T-helper 2 cell treated with Interferon-gamma antibody and Interleukin-4, amounts not matched to agents 100 ng/mL and 5 ng/mL, for 36 hours (primary cell): Measurements from ENCODE around the gene REN. TPM values are rescaled to one million over a fixed set of nuclear protein-coding genes. Genes with fewer than 3 reads are reported as not detected.

Source experiments
- intact Hi-C: fragments of 100-400 bp; cut with micrococcal nuclease; formaldehyde crosslinking; loops from one replicate; pipeline ENCODE4 v1.15.1; 2023
- total RNA-seq: library from RNA; stranded (reverse); gene quantifications from 2 replicates; pipeline ENCODE4 v1.2.3, GENCODE V29; 2022

REN gene
- total RNA-seq, 1 donor from 2014 or later: not detected

GRCh38 chr1:204154568-204155255 is 11.4 kb downstream of the REN start:
- intact Hi-C loops: no loop called here

GRCh38 chr1:204153667-204154066 is 12.5 kb downstream of the REN start:
- intact Hi-C loops: no loop called here

GRCh38 chr1:204152310-204153044 is 13.7 kb downstream of the REN start:
- intact Hi-C loops: no loop called here

- intact Hi-C loops: no loop called here
Observed at GRCh38 chr1:204151552-204152309, 14.4 kb downstream of the REN start, which contains the start of gene ETNK2. Gene ETNK2, minus strand, starts transcription at chr1:204152044. Its CDS starts 192 bp downstream, at chr1:204151852.

GRCh38 chr1:204150702-204151551 is 15.2 kb downstream of the REN start:
- intact Hi-C loops: no loop called here

GRCh38 chr1:204149635-204150565 is 16.2 kb downstream of the REN start:
- intact Hi-C loops: no loop called here

GRCh38 chr1:204149107-204149506 is 17.0 kb downstream of the REN start:
- intact Hi-C loops: no loop called here

GRCh38 chr1:204147406-204148383 is 18.4 kb downstream of the REN start:
- intact Hi-C loops: no loop called here

GRCh38 chr1:204146965-204147364 is 19.2 kb downstream of the REN start:
- intact Hi-C loops: no loop called here

- intact Hi-C loops: no loop called here
Observed at GRCh38 chr1:204146309-204146708, 19.8 kb downstream of the REN start.

- intact Hi-C loops: no loop called here
Observed at GRCh38 chr1:204145033-204145504, 21.1 kb downstream of the REN start.

GRCh38 chr1:204143276-204144041 is 22.7 kb downstream of the REN start:
- intact Hi-C loops: no loop called here

GRCh38 chr1:204142032-204142974 is 23.8 kb downstream of the REN start:
- intact Hi-C loops: no loop called here

GRCh38 chr1:204141131-204141530 is 25.0 kb downstream of the REN start:
- intact Hi-C loops: no loop called here

GRCh38 chr1:204139952-204140351 is 26.2 kb downstream of the REN start:
- intact Hi-C loops: no loop called here

GRCh38 chr1:204139088-204139487 is 27.0 kb downstream of the REN start:
- intact Hi-C loops: no loop called here

- intact Hi-C loops: no loop called here
Observed at GRCh38 chr1:204136814-204137213, 29.3 kb downstream of the REN start.
